OCI-LY1 (cell line): ENCODE data around the gene ZSCAN2.

Source experiments
- CTCF ChIP-seq: fragments of 200-600 bp; sonication (generic), shearing (Covaris generic); IDR thresholded peaks from 2 replicates; pipeline ENCODE4 v1.5.1; 2017; ENCODE audit warnings: mild to moderate bottlenecking, antibody characterized with exemption, low read length, moderate library complexity, mixed read lengths
- EZH2 ChIP-seq: fragments of 200-600 bp; sonication (generic), shearing (Covaris generic); IDR thresholded peaks from 2 replicates; pipeline ENCODE4 v1.8.0; 2017; ENCODE audit warnings: borderline replicate concordance, mixed run types, mild to moderate bottlenecking, antibody characterized with exemption, low read length, moderate library complexity, mixed read lengths

- TF ChIP-seq CTCF (no peak), EZH2 (no peak)
Observed at GRCh38 chr15:84570164-84570735, 30.6 kb upstream of the ZSCAN2 start.
